Bronchial epithelial cell (primary cell): ENCODE data around the gene LPXN. TPM values are rescaled to one million over a fixed set of nuclear protein-coding genes. Genes with fewer than 3 reads are reported as not detected.

Source experiments
- DNase-seq: peaks from one replicate; pipeline ENCODE4 v3.0.0-alpha.2; 2010; ENCODE audit warnings: low read depth
- FAIRE-seq: peaks from 2 replicates; lab custom pipeline; 2011; peaks lifted over from hg19 to GRCh38; lab: Jason Lieb, UNC
- H3K27me3 ChIP-seq: 2 replicates; pipeline ENCODE4 v1.5.1; 2011; ENCODE audit warnings: low read length; ENCODE audit not compliant: control insufficient read depth, insufficient read depth
- H3K36me3 ChIP-seq: 2 replicates; pipeline ENCODE4 v1.5.1; 2011; ENCODE audit warnings: low read length; ENCODE audit not compliant: control insufficient read depth, insufficient read depth
- H3K4me3 ChIP-seq: 2 replicates; pipeline ENCODE4 v1.5.1; 2011; ENCODE audit warnings: mild to moderate bottlenecking, low read depth, low read length, control low read depth
- total RNA-seq: library from RNA; depleted of rRNA; stranded (reverse); fragments of >200 nt; gene quantifications from 2 replicates; pipeline ENCODE4 v1.2.1, GENCODE V29; 2014
- TF ChIP-seq, protein P1 (sequence below): IDR thresholded peaks from 2 replicates; pipeline ENCODE4 v1.5.1; 2011; ENCODE audit warnings: mild to moderate bottlenecking, moderate library complexity, low read length, control low read depth, inconsistent platforms; ENCODE audit not compliant: insufficient read depth, severe bottlenecking

The LPXN gene
- total RNA-seq, 1 donor from 2014 or later: 1.6 TPM

DNA sequence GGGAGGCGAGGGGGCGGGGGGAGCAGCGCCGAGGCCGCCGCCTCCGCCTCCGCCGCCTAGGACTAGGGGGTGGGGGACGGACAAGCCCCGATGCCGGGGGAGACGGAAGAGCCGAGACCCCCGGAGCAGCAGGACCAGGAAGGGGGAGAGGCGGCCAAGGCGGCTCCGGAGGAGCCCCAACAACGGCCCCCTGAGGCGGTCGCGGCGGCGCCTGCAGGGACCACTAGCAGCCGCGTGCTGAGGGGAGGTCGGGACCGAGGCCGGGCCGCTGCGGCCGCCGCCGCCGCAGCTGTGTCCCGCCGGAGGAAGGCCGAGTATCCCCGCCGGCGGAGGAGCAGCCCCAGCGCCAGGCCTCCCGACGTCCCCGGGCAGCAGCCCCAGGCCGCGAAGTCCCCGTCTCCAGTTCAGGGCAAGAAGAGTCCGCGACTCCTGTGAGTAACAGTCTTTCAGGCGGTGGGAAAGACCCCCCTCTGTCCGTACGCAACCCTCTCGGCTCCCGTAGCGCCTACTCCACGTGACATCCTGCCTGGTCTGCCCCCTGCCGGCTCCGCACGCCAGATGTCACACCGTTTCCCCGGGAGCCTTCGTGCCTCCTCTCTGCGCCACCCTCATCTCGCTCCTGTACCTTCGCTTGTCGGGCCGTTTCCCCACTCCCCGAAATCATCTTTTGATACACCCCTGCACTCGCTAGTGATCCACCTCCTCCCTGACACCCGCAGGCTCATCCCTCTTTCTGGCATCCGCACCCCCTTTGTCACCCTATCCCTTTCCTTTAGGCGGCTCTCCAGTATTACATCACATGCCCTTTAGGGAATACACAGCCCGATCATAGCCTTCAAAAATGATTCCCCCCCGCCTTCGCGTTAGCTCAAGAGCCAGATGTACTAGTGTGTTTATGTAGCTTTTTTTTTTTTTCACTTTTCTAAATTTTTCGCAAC lies 3.8 kb upstream of the LPXN start:
- H3K27me3 ChIP-seq: no peaks in the 10 kb centered on the region
- H3K4me3 ChIP-seq: peak overlapping the region; percentile 99
- FAIRE-seq (no peak), DNase-seq (peak; percentile 70)
- no peaks in the 10 kb centered on the region for H3K36me3 ChIP-seq
- TF ChIP-seq, protein P1, sequence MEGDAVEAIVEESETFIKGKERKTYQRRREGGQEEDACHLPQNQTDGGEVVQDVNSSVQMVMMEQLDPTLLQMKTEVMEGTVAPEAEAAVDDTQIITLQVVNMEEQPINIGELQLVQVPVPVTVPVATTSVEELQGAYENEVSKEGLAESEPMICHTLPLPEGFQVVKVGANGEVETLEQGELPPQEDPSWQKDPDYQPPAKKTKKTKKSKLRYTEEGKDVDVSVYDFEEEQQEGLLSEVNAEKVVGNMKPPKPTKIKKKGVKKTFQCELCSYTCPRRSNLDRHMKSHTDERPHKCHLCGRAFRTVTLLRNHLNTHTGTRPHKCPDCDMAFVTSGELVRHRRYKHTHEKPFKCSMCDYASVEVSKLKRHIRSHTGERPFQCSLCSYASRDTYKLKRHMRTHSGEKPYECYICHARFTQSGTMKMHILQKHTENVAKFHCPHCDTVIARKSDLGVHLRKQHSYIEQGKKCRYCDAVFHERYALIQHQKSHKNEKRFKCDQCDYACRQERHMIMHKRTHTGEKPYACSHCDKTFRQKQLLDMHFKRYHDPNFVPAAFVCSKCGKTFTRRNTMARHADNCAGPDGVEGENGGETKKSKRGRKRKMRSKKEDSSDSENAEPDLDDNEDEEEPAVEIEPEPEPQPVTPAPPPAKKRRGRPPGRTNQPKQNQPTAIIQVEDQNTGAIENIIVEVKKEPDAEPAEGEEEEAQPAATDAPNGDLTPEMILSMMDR: peak; percentile 97

DNA sequence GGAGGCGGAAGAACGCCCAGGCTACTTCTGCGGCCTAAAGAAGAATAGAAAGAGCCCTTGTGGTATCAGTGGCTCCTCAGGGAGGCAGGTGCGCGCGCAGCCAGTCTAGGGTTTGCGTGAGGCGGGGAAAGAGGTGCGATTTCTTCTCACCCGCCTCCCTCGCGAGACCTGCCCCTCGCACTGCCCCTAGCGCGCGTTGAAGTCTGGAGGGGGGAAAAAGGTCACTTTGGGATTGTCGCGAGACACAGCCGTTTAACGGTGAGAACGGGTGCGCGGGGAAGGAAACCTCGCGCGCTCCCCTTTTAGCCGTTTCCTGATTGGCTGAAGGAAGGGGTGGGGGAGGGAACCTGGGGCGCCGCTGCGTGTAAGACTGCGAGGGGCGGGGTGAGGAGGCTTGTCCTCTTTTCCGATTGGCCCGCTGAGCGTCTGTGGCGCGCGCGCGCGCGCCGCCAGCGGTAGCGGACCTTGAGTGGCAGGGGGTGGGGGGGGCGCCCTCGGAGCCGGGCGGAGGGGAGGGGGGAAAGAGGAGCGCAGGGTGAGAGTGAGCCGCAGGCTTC lies 3.1 kb upstream of the LPXN start, which contains the start of gene ZFP91:
Gene ZFP91, plus strand, starts transcription at position 429 of the 557 bp plus-strand sequence. CDS start 219 bp downstream, outside the sequence.
- FAIRE-seq (no peak), DNase-seq (peak; percentile 88)
- Histone ChIP-seq H3K4me3 (peak within 1 kb of the TSS; percentile 99), H3K27me3 (no peaks in the 10 kb centered on the region), H3K36me3 (no peaks in the 10 kb centered on the region)
- TF ChIP-seq, protein P1: no peak

DNA sequence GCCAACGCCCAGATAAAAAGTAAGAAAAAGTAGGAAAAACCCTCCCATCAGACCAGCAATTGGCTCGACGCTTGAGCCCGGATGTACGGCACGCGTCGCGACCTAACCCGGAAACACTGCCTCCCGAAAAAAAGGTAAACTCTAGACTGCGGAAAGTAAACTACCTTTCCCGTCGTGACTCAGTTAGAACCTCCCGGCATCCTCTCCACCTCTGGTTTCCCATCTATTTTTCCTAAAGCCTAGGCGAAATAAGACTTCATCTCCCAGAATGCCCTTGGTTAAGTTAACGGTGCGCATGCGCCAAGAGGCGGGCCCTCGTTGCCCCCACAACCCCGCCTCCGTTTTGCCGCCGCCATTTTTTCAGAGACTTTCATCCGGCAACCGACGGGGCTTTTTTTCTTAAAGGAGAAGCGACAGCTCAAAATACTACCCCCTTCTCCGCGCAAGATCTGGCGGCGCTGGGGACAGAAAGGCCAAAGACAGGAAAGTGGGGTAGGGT lies 2.5 kb upstream of the LPXN start:
- H3K36me3 ChIP-seq: no peaks in the 10 kb centered on the region
- TF ChIP-seq, protein P1: no peak
- H3K27me3 ChIP-seq: no peaks in the 10 kb centered on the region
- DNase-seq (peak; percentile 97), FAIRE-seq (peak; percentile 95)
- H3K4me3 ChIP-seq: peak overlapping the region; percentile 99

DNA sequence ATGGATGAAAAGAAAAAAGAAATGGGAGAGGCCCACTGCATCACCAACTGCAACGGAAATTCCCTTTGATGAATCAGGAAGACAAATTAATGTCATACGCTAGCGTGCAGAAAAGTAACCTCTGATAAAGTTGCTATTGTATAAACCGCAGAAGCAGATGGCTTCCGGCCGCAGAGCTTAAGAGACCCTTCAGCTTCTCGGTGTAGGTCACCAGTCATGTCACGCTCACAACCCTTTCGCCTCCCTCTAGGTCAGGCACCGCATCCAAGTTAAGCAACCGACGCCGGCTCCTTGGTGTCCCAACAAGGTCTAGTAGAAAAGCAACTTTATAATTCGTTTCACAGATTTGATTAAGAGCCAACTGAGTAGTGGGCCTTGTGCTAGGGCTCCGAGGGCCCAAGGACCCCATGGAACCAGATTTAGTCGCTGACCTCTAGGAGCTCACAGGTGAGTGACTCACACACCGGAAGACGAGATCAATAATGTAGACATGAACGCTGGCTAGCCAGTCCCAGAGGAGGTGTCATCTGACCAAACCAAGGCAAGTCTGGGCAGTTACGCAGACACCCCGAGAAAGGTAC lies 2.0 kb upstream of the LPXN start:
- no peak for FAIRE-seq
- DNase-seq: peak; percentile 88
- TF ChIP-seq, protein P1: no peak
- H3K36me3 ChIP-seq: no peaks in the 10 kb centered on the region
- peak overlapping the region; percentile 99 for H3K4me3 ChIP-seq
- H3K27me3 ChIP-seq: no peaks in the 10 kb centered on the region

DNA sequence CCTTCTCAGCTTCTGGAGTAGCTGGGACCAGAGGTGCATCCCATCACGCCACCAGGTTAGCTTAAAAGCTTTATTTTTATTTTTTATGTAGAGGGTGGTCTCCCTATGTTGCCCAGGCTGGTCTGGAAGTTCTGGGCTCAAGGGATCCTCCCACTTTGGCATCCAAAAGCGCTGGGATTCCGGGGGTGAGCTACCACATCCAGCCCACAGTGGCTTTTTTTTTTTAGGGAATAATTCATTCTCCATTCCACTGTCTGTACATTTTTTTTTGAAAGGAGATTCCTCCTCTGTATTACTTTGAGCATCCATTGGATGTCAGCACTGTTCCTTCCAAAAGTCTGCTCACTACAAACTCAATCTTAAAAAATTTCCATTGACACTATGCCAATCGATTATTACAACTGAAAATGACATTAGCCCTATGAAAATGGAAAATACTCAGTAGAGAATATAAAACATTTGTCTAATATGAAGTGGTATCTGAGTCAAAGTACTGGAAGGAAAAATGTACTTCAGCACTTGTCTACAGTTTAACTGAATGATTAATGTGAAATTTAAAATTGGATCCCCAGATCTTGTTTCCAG lies 1.3 kb upstream of the LPXN start:
- no peaks in the 10 kb centered on the region for H3K27me3 ChIP-seq
- DNase-seq (peak; percentile 59), FAIRE-seq (no peak)
- peak overlapping the region; percentile 99 for H3K4me3 ChIP-seq
- H3K36me3 ChIP-seq: no peaks in the 10 kb centered on the region
- TF ChIP-seq, protein P1: peak; percentile 37
